Activated T-cell treated with anti-CD3 and anti-CD28 coated beads for 48 hours (primary cell): ENCODE data around the gene PLEKHB1.

Source experiments
- DNase-seq: peaks from one replicate; pipeline ENCODE4 v3.0.0-alpha.2; 2020; ENCODE audit warnings: low read depth

Gene PLEKHB1

GRCh38 chr11:73645972-73646631 lies at the start of gene PLEKHB1:
Gene PLEKHB1, plus strand, starts transcription at chr11:73646581. Its CDS starts 28 bp downstream, at chr11:73646609.
- no peak for DNase-seq

- DNase-seq: no peak
These were observed 48.9 kb upstream of the PLEKHB1 start for GRCh38 chr11:73597336-73597955.

- peak; percentile 91 for DNase-seq
These were observed 48.2 kb upstream of the PLEKHB1 start, which contains the start of gene FAM168A for GRCh38 chr11:73597956-73598718. Gene FAM168A, minus strand, starts transcription at chr11:73598112. Its CDS starts 129,638 bp downstream, at chr11:73468474.

- DNase-seq: no peak
These were observed 47.5 kb upstream of the PLEKHB1 start for GRCh38 chr11:73598719-73599379.

- no peak for DNase-seq
These were observed 33.7 kb upstream of the PLEKHB1 start for GRCh38 chr11:73612601-73613140.

- no peak for DNase-seq
These were observed 31.8 kb upstream of the PLEKHB1 start for GRCh38 chr11:73614591-73614990.

- no peak for DNase-seq
These were observed 23.3 kb upstream of the PLEKHB1 start for GRCh38 chr11:73622926-73623593.

GRCh38 chr11:73623686-73624085 lies 22.7 kb upstream of the PLEKHB1 start:
- DNase-seq: no peak

- peak; percentile 49 for DNase-seq
These were observed 20.6 kb upstream of the PLEKHB1 start for GRCh38 chr11:73625696-73626318.

GRCh38 chr11:73629907-73630306 lies 16.5 kb upstream of the PLEKHB1 start:
- DNase-seq: no peak

- no peak for DNase-seq
These were observed 13.4 kb upstream of the PLEKHB1 start for GRCh38 chr11:73632996-73633395.

GRCh38 chr11:73633999-73634398 lies 12.4 kb upstream of the PLEKHB1 start:
- no peak for DNase-seq

GRCh38 chr11:73635721-73636120 lies 10.7 kb upstream of the PLEKHB1 start:
- DNase-seq: no peak

- DNase-seq: no peak
These were observed 10.1 kb upstream of the PLEKHB1 start for GRCh38 chr11:73636249-73636648.

- no peak for DNase-seq
These were observed 9.4 kb upstream of the PLEKHB1 start for GRCh38 chr11:73637012-73637411.

- no peak for DNase-seq
These were observed 5.8 kb upstream of the PLEKHB1 start for GRCh38 chr11:73640592-73640991.

- DNase-seq: no peak
These were observed 4.7 kb upstream of the PLEKHB1 start for GRCh38 chr11:73641668-73642067.

- no peak for DNase-seq
These were observed 1.0 kb upstream of the PLEKHB1 start for GRCh38 chr11:73645121-73645969.

GRCh38 chr11:73647459-73648100 lies 1.2 kb downstream of the PLEKHB1 start:
- DNase-seq: peak; percentile 88

- no peak for DNase-seq
These were observed 1.7 kb downstream of the PLEKHB1 start for GRCh38 chr11:73648121-73648520.
